Nasal cavity respiratory epithelium epithelial cell of viscerocranial mucosa (primary cell): Measurements from ENCODE around the gene PTPA. TPM values are rescaled to one million over a fixed set of nuclear protein-coding genes. Genes with fewer than 3 reads are reported as not detected.

ENCODE experiments used
- total RNA-seq: library from RNA; depleted of rRNA; stranded (reverse); fragments of >200 nt; gene quantifications from 2 replicates; pipeline ENCODE4 v1.2.3, GENCODE V29; 2014

The PTPA gene
- total RNA-seq, result 50.9 and 68.9 TPM in 2 replicates

GRCh38 chr9:129110740-129111527 lies at the start of gene PTPA, which contains the start of gene CRAT:
Gene PTPA (plus strand): TSS chr9:129111415. CDS start chr9:129111601, 186 bp downstream.
Gene CRAT (minus strand): TSS chr9:129110793. CDS start chr9:129110509, 284 bp downstream.

GRCh38 chr9:129080601-129081387 lies 30.4 kb upstream of the PTPA start, which contains the start of gene DOLPP1:
Gene DOLPP1 (plus strand): TSS chr9:129081111. CDS start chr9:129081132, 21 bp downstream.

GRCh38 chr9:129177791-129178567 lies 66.8 kb downstream of the PTPA start, which contains the start of gene IER5L:
Gene IER5L (minus strand): TSS chr9:129178261. CDS start chr9:129178052, 209 bp downstream.

Other genes with a start within 250 kb of the PTPA start
- 8.2 and 9.1 TPM in 2 replicates for gene KYAT1, start 229.5 kb upstream of the PTPA start, total RNA-seq
- 294 and 307 TPM in 2 replicates for gene LRRC8A, start 229.3 kb upstream of the PTPA start, total RNA-seq
- 1.3 and 1.7 TPM in 2 replicates for gene PHYHD1, start 190.4 kb upstream of the PTPA start, total RNA-seq
- 20.8 and 21.0 TPM in 2 replicates for gene DOLK, start 163.8 kb upstream of the PTPA start, total RNA-seq
- 42.7 and 81.1 TPM in 2 replicates for gene NUP188, start 163.7 kb upstream of the PTPA start, total RNA-seq
- gene SH3GLB2, start 83.1 kb upstream of the PTPA start, total RNA-seq, result 46.5 and 60.2 TPM in 2 replicates
- 18.8 and 26.9 TPM in 2 replicates for gene MIGA2, start 74.8 kb upstream of the PTPA start, total RNA-seq
- 12.2 and 16.4 TPM in 2 replicates for gene DOLPP1, start 30.3 kb upstream of the PTPA start, total RNA-seq
- 12.6 and 37.2 TPM in 2 replicates for gene CRAT, start 622 bp upstream of the PTPA start, total RNA-seq
- gene IER5L, start 66.8 kb downstream of the PTPA start, total RNA-seq, result 15.7 and 25.8 TPM in 2 replicates